KG1 (cell line): ENCODE measurements around the gene DFFB.

Experiments used
- DNase-seq: peaks from one replicate; lab custom pipeline; 2025; lab: John Stamatoyannopoulos, UW

Gene DFFB

GRCh38 chr1:3896396-3897000 lies 39.2 kb downstream of the DFFB start:
- DNase-seq = no peak

- DNase-seq = no peak
These were observed 41.1 kb downstream of the DFFB start for GRCh38 chr1:3898475-3898735.

DNA sequence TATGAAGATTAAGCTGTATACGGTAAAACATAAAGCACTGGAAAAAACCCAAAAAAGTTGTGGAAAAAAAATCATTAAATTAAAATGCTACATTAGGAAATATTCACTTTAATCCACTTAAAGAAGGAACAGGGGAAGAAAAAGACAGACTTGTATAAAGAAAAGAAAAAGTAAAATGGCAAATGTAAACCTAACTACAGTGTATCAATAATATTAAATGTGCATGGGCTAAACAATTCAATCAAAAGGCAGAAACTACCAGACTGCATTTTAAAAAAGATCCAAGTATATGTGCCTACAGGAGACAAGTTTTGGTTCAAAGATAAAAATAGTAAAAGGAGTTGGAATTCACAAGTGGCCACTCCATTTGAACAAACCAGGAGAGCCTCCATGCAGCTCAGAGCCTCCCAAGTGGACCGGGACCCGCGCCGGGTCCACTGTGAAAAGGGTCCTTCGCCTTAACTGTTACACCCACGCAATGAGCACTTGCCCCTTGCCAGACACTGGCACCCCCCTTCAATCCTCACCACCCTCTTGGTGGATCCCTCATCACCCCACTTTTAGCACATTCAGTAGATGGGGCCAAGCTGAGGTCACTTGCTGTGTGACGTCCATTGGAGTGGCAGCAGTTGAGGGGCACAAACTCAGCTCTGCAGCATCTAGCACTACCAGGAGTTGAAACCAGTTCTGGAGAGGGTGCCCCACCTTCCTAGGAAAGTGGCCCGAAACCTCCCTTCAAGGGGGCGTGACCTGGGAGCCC lies 41.9 kb downstream of the DFFB start:
- no peak for DNase-seq

GRCh38 chr1:3899754-3900149 lies 42.5 kb downstream of the DFFB start:
- DNase-seq = no peak

GRCh38 chr1:3900150-3900968 lies 43.1 kb downstream of the DFFB start, which contains the start of gene C1orf174:
Gene C1orf174 (minus strand): TSS chr1:3900272. CDS start chr1:3900186, 86 bp downstream.
- peak; percentile 99 for DNase-seq

GRCh38 chr1:3900969-3901529 lies 43.8 kb downstream of the DFFB start:
- DNase-seq = peak; percentile 90

GRCh38 chr1:3902111-3902511 lies 44.8 kb downstream of the DFFB start:
- DNase-seq = no peak

GRCh38 chr1:3902571-3903091 lies 45.4 kb downstream of the DFFB start:
- no peak for DNase-seq

GRCh38 chr1:3903141-3904005 lies 46.1 kb downstream of the DFFB start:
- no peak for DNase-seq

DNA sequence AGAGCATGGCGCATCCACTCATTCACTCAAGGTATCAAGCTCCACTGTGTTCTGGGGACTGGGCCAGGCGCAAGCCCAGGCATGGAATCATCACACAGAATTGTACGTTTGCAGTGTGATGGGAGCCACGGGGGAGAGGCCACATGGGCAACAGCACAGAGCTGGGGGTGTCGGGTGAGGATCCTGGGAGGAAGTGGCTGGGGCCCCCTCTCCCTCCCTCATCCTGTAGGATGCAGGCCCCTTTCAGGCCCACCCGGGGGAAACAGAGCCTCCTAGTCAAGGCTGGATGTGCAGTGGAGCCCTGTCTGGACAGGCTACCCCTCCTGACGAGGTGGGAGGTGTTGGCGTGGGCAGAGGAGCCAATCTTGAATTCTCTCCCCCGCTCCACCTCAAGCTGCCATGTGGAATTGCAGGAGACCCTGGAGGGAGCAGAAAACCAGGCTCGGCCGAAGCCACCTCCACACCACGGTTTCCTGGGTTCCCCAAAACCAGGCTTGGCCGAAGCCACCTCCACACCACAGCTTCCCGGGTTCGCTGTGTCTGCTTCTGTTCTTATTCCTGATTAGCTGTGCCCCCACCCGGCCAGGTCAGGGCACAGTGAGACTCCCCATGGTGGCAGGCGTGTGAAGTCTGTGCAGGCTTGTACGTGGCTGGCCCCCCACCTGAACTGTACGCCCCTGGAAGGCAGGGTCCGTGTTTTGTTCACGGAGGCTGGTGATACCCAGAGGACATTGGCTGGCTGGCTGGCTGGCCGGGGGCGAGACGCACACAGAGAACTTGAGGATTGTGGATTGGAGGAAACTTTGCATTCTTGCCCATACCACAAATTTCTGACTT lies 46.9 kb downstream of the DFFB start:
- DNase-seq = no peak

- DNase-seq = no peak
These were observed 47.5 kb downstream of the DFFB start for GRCh38 chr1:3904843-3905185.

DNA sequence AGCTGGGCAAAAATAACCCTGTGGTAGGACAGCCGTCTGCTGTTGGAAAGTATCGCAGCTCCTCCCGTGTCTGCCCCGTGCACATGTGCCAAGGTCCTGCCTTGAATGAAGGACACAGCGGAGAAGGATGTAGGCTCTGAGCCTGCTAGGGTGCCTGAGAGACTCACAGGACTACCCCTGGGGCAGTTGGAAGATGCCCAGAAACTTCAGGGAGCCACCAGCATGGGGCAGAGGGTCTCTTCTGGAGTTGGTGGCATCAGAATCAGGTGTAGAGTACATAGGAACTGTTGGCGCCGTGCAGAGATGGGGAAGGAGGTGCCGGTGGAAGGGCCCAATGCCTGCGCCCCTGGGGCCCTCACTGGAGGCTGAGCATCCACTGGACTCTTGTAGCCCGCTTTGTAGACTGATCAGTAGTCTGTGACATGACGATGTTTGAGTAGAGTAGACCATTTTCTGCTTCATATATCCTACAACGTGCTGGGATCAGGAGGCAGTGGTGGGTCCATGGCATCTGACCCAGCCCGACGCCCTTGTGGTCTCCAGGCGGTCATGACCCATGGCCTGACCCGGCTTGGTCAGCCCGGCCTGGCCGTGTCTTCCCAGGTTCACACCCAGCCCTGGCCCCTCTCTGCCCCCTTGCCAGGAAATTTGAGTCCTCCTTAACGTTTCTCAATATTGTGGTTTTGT lies 48.1 kb downstream of the DFFB start:
- DNase-seq = no peak

- DNase-seq = no peak
These were observed 48.8 kb downstream of the DFFB start for GRCh38 chr1:3905953-3906671.

DNA sequence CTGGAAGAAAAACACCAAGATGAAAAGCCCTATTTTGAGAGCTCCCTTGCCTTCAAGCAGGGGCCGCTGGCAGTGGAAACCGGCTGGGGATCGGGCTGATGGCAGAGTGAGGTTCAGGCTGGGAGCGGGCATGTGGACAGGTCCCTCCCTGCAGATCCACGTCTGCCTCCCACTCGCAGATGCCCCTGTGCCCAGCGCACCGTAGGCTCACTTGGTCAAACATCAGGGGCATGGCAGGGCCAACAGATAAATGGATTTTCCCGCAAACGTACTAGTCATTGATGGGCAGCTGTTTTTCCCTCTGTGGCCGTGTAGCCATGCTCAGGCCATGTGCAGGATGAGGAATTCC lies 49.4 kb downstream of the DFFB start:
- DNase-seq = no peak

DNA sequence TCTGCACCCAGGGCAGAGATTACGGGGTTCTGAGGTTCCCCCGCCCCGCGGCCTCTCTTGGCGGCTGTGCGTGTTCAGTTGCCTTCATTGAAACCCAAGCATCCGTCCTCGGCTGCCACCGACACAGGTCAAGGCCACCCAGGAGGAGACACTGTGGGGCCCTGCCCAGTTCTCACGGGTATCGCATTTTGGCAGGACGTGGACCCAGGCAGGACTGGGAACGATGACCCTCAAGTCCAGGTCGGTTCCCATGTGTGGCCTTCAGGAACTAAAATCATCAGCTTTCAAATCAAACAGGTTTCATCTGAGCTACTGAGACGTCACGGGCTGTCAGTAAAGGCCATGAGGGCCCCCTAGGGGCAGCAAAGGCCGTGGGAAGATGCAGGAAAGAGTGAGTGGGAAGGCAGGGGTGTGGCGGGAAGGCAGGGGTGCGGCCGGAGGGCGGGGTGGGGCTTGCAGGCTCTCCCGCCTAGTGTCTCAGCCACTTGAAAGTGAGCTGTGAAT lies 49.8 kb downstream of the DFFB start:
- DNase-seq = no peak

- no peak for DNase-seq
These were observed 50.4 kb downstream of the DFFB start for GRCh38 chr1:3907621-3908165.

- no peak for DNase-seq
These were observed 51.7 kb downstream of the DFFB start for GRCh38 chr1:3908886-3909517.

DNA sequence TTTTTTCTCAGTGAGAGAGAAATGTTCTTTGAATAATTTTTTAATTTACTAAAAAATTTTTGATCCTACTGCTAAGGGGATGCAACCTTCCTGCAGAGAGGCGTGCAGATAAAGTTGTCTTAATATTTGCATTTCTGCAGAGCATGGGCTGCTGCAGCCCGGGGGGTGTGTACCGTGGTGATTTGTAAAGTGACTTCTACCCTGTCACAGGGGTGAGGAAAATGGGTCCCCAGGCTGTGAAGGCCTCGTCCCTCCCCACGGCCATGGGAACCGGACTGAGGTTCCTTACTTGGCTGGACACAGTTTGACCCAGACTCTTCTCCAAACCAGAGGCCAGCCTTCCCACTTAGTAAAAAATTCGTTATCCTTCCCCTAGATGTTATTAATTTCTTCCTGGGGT lies 52.3 kb downstream of the DFFB start:
- DNase-seq = no peak
